Effector memory CD4-positive, alpha-beta T cell (primary cell): ENCODE results near the gene IARS2.
"Not testable (repeated sequence)": the region's sequence is repeated elsewhere in the genome, so short reads cannot be mapped to it uniquely, and the experiment has no call there.

Source experiments
- DNase-seq, 3 donors: peaks; one replicate each; pipeline ENCODE4 v3.0.0-alpha.2; 2020
- H3K27ac ChIP-seq: 2 replicates; pipeline ENCODE4 v1.7.0; 2013; ENCODE audit warnings: mild to moderate bottlenecking, low read length, moderate library complexity; ENCODE audit not compliant: insufficient read depth, poor library complexity, severe bottlenecking
- H3K27me3 ChIP-seq: replicated peaks from 2 replicates; pipeline ENCODE4 v1.7.0; 2013; ENCODE audit warnings: mild to moderate bottlenecking, low read length; ENCODE audit not compliant: insufficient read depth, control insufficient read depth, poor library complexity, severe bottlenecking
- H3K36me3 ChIP-seq: 2 replicates; pipeline ENCODE4 v1.7.0; 2013; ENCODE audit warnings: mild to moderate bottlenecking, low read length, moderate library complexity; ENCODE audit not compliant: control insufficient read depth, insufficient read depth
- H3K4me1 ChIP-seq: 2 replicates; pipeline ENCODE4 v1.7.0; 2013; ENCODE audit warnings: low read length, mild to moderate bottlenecking; ENCODE audit not compliant: control insufficient read depth, insufficient read depth, poor library complexity, severe bottlenecking
- H3K4me3 ChIP-seq: 2 replicates; pipeline ENCODE4 v1.7.0; 2013; ENCODE audit warnings: low read length, low read depth, mild to moderate bottlenecking; ENCODE audit not compliant: insufficient read depth, poor library complexity, severe bottlenecking
- H3K9me3 ChIP-seq: 2 replicates; pipeline ENCODE4 v1.7.0; 2013; ENCODE audit warnings: mild to moderate bottlenecking, low read length, moderate library complexity; ENCODE audit not compliant: control insufficient read depth

The IARS2 gene

GRCh38 chr1:220076861-220077762 is 16.8 kb upstream of the IARS2 start:
- Histone ChIP-seq H3K4me1 (no peaks in the 10 kb centered on the region), H3K27ac (no peak overlapping the region), H3K27me3 (no peaks in the 10 kb centered on the region), H3K9me3 (no peaks in the 10 kb centered on the region), H3K4me3 (no peak overlapping the region), H3K36me3 (peaks cover 23% of the 10 kb centered on the region)
- DNase-seq: no peak

DNA sequence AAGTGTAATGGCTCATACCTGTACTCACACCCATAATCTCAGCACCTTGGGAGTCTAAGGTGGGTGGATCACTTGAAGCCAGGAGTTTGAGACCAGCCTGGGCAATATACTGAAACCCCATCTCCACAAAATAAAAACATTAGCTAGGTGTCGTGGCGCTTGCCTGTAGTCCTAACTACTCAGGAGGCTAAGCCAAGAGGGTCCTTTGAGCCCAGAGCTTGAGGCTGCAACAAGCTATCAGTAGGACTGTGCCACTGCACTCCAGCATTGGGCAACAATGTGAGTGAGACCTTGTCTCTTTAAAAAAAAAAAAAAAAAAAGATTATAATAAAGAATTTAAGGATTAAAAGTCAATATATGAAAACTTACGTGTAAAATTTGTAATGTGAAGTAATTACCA is 16.0 kb upstream of the IARS2 start:
- no peak for DNase-seq
- Histone ChIP-seq H3K4me3 (no peak overlapping the region), H3K4me1 (no peaks in the 10 kb centered on the region), H3K36me3 (peaks cover 15% of the 10 kb centered on the region), H3K9me3 (no peaks in the 10 kb centered on the region), H3K27me3 (no peaks in the 10 kb centered on the region), H3K27ac (no peak overlapping the region)

- no peak for DNase-seq
- no peak overlapping the region for H3K27ac ChIP-seq
- H3K27me3 ChIP-seq: no peaks in the 10 kb centered on the region
- H3K36me3 ChIP-seq: no peaks in the 10 kb centered on the region
- no peaks in the 10 kb centered on the region for H3K4me1 ChIP-seq
- no peaks in the 10 kb centered on the region for H3K9me3 ChIP-seq
- H3K4me3 ChIP-seq: no peak overlapping the region
Observed at GRCh38 chr1:220084460-220084859, 9.5 kb upstream of the IARS2 start.

DNA sequence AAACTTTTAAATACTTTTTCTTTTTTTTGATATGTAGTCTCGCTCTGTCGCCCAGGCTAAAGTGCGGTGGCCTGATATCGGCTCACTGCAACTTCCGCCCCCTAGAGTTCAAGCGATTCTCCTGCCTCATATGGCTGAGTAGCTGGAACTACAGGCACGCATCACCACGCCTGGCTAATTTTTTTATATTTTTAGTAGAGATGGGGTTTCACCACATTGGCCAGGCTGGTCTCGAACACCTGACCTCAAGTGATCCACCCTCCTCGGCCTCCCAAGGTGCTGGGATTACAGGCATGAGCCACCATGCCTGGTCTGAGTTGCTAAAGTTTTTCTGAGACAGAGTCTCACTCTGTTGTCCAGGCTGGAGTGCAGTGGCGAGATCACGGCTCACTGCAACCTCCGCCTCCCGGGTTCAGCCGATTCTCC is 7.7 kb upstream of the IARS2 start:
- H3K4me3 ChIP-seq, H3K4me1 ChIP-seq, H3K27me3 ChIP-seq, H3K9me3 ChIP-seq, H3K27ac ChIP-seq, H3K36me3 ChIP-seq, DNase-seq: not testable (repeated sequence)

- H3K27ac ChIP-seq: peak within 1 kb of the TSS; percentile 72
- H3K4me1 ChIP-seq: no peaks in the 10 kb centered on the region
- H3K4me3 ChIP-seq: peak within 1 kb of the TSS; percentile 75
- no peaks in the 10 kb centered on the region for H3K36me3 ChIP-seq
- no peaks in the 10 kb centered on the region for H3K27me3 ChIP-seq
- peak; percentile 91 to 97 (median 96) for DNase-seq
- no peaks in the 10 kb centered on the region for H3K9me3 ChIP-seq
Observed at GRCh38 chr1:220089650-220090556, 4.0 kb upstream of the IARS2 start, which contains the start of gene BPNT1. BPNT1 (minus strand) TSS chr1:220089788; CDS start chr1:220079846, 9,942 bp downstream.

DNA sequence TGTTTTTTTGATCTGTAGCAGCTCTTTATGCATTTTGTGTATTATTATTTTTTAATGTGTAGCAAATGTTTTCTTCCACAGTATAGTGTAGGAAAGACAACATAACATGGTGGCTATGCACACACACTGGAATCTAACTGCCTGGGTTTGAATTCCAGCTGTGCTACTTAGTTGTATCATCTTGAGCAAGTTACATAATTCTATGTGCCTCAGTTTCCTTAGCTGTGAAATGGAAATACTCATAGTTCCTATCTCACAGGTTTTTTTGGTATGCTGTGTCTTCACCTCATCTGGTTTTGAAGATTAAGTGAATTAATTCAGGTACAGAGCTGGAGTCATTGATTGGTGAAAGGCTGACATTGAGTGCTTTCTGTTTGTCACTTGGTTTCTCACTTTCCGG is 1.2 kb upstream of the IARS2 start:
- H3K9me3 ChIP-seq: no peaks in the 10 kb centered on the region
- no peak overlapping the region for H3K4me3 ChIP-seq
- no peaks in the 10 kb centered on the region for H3K27me3 ChIP-seq
- H3K36me3 ChIP-seq: no peaks in the 10 kb centered on the region
- H3K4me1 ChIP-seq: peaks cover 7% of the 10 kb centered on the region
- no peak overlapping the region for H3K27ac ChIP-seq
- no peak for DNase-seq

DNA sequence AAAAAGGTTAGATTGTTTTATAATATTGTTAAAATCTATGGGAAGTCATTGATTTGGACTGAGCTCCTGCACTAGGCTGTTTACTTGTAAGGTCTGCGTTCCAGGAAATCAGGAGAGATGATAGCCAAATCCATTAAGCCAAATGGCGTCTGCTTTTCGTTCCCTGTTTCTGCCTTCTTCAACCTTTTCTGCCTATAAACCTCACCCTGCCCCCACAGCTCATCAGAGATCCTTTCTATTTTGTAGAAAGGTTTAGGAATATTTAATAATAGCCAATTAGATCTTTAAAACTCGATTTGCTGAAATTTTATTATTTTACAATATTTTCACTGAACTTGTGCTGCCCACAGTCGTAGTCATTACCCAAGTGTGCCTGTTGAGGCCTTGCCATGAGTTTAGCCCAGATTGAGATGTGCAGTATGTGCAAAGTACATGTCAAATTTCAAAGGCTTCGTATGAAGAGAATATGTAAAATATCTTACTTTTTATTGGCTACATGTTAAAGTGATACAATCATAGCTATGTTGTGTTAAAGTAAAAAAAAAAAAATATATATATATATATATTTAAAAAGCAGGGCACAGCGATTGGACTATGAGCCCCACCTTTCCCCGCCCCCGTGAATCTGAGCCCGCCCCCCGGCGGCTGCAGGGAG is 444 bp upstream of the IARS2 start:
- H3K27ac ChIP-seq: no peak overlapping the region
- H3K9me3 ChIP-seq: no peaks in the 10 kb centered on the region
- H3K4me1 ChIP-seq: peaks cover 7% of the 10 kb centered on the region
- H3K27me3 ChIP-seq: no peaks in the 10 kb centered on the region
- no peak for DNase-seq
- H3K36me3 ChIP-seq: peaks cover 5% of the 10 kb centered on the region
- peak overlapping the region; percentile 100 for H3K4me3 ChIP-seq

DNA sequence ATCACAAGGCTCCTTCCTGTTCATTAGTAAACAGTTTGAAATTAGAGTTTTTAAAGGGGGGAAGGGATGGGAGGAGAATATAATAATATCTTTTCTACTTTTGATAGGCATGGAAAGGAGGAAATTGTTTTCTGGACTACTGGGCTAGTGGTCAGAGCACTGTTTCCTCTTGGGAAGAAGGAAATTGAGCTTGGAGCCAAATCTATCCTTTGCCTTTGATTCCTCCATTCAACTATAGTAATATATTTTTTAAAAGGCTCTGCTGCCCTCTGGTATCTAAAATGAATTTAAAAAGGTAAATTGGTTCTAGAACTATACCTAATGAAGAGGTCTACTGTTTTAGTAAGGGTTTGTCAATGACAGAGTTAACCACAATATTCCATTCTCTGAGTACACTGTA is 5.9 kb downstream of the IARS2 start:
- Histone ChIP-seq H3K27me3 (no peaks in the 10 kb centered on the region), H3K4me3 (no peak overlapping the region), H3K4me1 (peaks cover 7% of the 10 kb centered on the region), H3K36me3 (peaks cover 55% of the 10 kb centered on the region), H3K27ac (no peak overlapping the region), H3K9me3 (no peaks in the 10 kb centered on the region)
- no peak for DNase-seq

DNA sequence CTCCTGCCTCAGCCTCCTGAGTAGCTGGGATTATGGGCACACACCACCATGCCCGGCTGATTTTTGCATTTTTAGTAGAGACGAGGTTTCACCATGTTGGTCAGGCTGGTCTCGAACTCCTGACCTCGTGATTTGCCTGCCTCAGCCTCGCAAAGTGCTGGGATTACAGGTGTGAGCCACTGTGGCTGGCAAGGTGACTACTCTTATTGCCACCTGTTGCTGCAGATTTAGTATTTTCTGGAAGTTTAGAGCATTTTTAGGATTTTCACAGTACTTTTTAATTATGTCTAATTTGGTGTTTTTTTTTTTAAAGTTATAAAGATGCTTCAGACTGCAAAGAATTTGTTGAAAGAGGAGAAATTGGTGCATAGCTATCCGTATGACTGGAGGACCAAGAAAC is 16.5 kb downstream of the IARS2 start:
- not testable (repeated sequence) for H3K4me1 ChIP-seq, H3K9me3 ChIP-seq, H3K27me3 ChIP-seq, H3K4me3 ChIP-seq, H3K27ac ChIP-seq, DNase-seq
- peaks cover 56% of the 10 kb centered on the region for H3K36me3 ChIP-seq
